ENCODE measurements around the gene CERCAM.

Gene CERCAM

DNA sequence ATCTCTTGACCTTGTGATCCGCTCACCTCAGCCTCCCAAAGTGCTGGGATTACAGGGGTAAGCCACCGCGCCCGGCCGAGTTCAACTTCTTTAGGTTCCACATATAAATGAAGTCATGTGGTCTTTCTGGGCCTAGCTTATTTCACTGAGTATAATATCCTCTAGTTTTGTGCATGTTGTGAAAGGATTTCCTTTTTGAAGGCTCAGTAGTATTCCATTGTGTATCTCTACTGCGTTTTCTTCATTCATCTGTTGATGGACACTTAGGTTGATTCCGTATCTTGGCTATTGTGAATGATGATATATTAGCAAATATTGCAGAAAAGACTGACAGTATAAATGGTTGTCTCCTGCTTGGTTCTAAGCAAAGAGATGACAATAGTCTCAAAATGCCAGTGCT is 55.2 kb downstream of the CERCAM start:
- TF ChIP-seq, protein P1, sequence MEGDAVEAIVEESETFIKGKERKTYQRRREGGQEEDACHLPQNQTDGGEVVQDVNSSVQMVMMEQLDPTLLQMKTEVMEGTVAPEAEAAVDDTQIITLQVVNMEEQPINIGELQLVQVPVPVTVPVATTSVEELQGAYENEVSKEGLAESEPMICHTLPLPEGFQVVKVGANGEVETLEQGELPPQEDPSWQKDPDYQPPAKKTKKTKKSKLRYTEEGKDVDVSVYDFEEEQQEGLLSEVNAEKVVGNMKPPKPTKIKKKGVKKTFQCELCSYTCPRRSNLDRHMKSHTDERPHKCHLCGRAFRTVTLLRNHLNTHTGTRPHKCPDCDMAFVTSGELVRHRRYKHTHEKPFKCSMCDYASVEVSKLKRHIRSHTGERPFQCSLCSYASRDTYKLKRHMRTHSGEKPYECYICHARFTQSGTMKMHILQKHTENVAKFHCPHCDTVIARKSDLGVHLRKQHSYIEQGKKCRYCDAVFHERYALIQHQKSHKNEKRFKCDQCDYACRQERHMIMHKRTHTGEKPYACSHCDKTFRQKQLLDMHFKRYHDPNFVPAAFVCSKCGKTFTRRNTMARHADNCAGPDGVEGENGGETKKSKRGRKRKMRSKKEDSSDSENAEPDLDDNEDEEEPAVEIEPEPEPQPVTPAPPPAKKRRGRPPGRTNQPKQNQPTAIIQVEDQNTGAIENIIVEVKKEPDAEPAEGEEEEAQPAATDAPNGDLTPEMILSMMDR (conservative IDR thresholded peaks at IDR 0.05; ENCODE audit: low read length) = no peak
- TF ChIP-seq EZH2phosphoT487 (IDR thresholded peaks at IDR 0.05; ENCODE audit: borderline replicate concordance) = no peak
- Histone ChIP-seq H2AFZ (ENCODE audit: low read length) (no peak overlapping the region), H3K9ac (ENCODE audit: low read depth, low read length, poor library complexity, severe bottlenecking) (no peak overlapping the region), H3K27me3 (ENCODE audit: insufficient read depth, low read length, poor library complexity, severe bottlenecking) (no peaks in the 10 kb centered on the region), H3F3A (ENCODE audit: low read depth) (no peaks in the 10 kb centered on the region), H3K9me3 (ENCODE audit: insufficient read depth, low read depth, low read length) (no peaks in the 10 kb centered on the region), H3K4me2 (ENCODE audit: low read depth, low read length, poor library complexity, severe bottlenecking) (no peak overlapping the region), H3K9me2 (replicated peaks; ENCODE audit: low read depth, low read length) (no peaks in the 10 kb centered on the region), H4K20me1 (ENCODE audit: insufficient read depth, low read length, poor library complexity, severe bottlenecking) (no peaks in the 10 kb centered on the region), H3K4me3 (ENCODE audit: low read length, poor library complexity, severe bottlenecking) (no peak overlapping the region), H3K36me3 (ENCODE audit: insufficient read depth, low read length) (peaks cover 34% of the 10 kb centered on the region; the same call in 1 of the 2 replicates), H3K79me2 (ENCODE audit: insufficient read depth, low read length) (no peaks in the 10 kb centered on the region), H3K4me1 (ENCODE audit: insufficient read depth, low read length, poor library complexity, severe bottlenecking) (no peaks in the 10 kb centered on the region)

DNA sequence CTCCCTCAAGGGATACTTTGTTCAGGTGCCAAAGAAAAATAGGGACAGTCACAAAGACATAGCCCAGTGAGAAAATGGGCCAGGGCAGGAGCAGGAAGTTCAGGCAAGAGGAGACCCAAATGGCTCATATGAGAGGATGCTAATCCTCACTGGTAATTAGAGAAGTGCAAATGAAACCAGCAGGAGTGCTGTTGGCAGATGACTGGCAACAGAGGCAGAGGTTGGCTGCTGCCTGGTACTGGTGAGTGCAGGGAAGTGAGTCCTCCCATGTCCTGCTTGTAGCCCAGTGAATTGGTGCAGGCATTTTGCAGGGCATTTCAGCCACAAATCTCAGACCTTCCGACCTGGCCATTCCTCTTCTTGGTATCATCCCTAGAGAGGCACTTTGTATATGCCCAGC is 58.6 kb downstream of the CERCAM start:
- H3K79me2 ChIP-seq (ENCODE audit: insufficient read depth, low read length) = no peaks in the 10 kb centered on the region
- H3F3A ChIP-seq (ENCODE audit: low read depth) = no peaks in the 10 kb centered on the region
- TF ChIP-seq, protein P1 (conservative IDR thresholded peaks at IDR 0.05; ENCODE audit: low read length) = no peak
- TF ChIP-seq EZH2phosphoT487 (IDR thresholded peaks at IDR 0.05; ENCODE audit: borderline replicate concordance) = no peak
- no peaks in the 10 kb centered on the region for H3K4me1 ChIP-seq (ENCODE audit: insufficient read depth, low read length, poor library complexity, severe bottlenecking)
- peaks cover 55% of the 10 kb centered on the region; the same call in 1 of the 2 replicates for H3K36me3 ChIP-seq (ENCODE audit: insufficient read depth, low read length)
- no peak overlapping the region for H2AFZ ChIP-seq (ENCODE audit: low read length)
- no peaks in the 10 kb centered on the region for H3K27me3 ChIP-seq (ENCODE audit: insufficient read depth, low read length, poor library complexity, severe bottlenecking)
- H3K4me3 ChIP-seq (ENCODE audit: low read length, poor library complexity, severe bottlenecking) = no peak overlapping the region
- no peaks in the 10 kb centered on the region for H3K9me3 ChIP-seq (ENCODE audit: insufficient read depth, low read depth, low read length)
- H3K4me2 ChIP-seq (ENCODE audit: low read depth, low read length, poor library complexity, severe bottlenecking) = no peak overlapping the region
- H4K20me1 ChIP-seq (ENCODE audit: insufficient read depth, low read length, poor library complexity, severe bottlenecking) = no peaks in the 10 kb centered on the region
- H3K9me2 ChIP-seq (replicated peaks; ENCODE audit: low read depth, low read length) = no peaks in the 10 kb centered on the region
- H3K9ac ChIP-seq (ENCODE audit: low read depth, low read length, poor library complexity, severe bottlenecking) = no peak overlapping the region

DNA sequence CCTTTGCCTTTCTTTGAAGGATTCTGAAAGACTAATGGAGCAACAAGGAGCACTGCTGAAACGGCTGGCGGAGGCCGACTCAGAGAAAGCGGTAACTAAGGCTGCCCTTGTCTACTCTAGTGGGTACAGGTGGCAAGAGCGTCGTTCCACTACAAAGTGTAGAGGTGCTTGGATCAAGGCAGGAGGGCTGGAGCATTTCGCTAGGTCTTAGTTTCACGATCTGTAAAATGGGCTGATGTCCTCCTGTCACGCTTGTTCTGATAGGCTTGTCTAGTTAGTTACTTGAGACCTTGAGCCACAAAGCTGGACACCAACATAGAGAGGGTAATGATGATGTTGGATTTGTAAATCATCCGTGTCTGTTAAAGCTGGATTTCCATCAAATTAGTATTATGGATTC is 60.9 kb downstream of the CERCAM start:
- Histone ChIP-seq H3K79me2 (ENCODE audit: insufficient read depth, low read length) (no peaks in the 10 kb centered on the region), H4K20me1 (ENCODE audit: insufficient read depth, low read length, poor library complexity, severe bottlenecking) (no peaks in the 10 kb centered on the region), H3K9me2 (replicated peaks; ENCODE audit: low read depth, low read length) (no peaks in the 10 kb centered on the region), H3K27me3 (ENCODE audit: insufficient read depth, low read length, poor library complexity, severe bottlenecking) (no peaks in the 10 kb centered on the region), H3F3A (ENCODE audit: low read depth) (no peaks in the 10 kb centered on the region), H3K36me3 (ENCODE audit: insufficient read depth, low read length) (peaks cover 64% of the 10 kb centered on the region; the same call in 1 of the 2 replicates), H3K4me1 (ENCODE audit: insufficient read depth, low read length, poor library complexity, severe bottlenecking) (no peaks in the 10 kb centered on the region), H3K9me3 (ENCODE audit: insufficient read depth, low read depth, low read length) (no peaks in the 10 kb centered on the region), H2AFZ (ENCODE audit: low read length) (no peak overlapping the region), H3K4me2 (ENCODE audit: low read depth, low read length, poor library complexity, severe bottlenecking) (no peak overlapping the region), H3K9ac (ENCODE audit: low read depth, low read length, poor library complexity, severe bottlenecking) (no peak overlapping the region), H3K4me3 (ENCODE audit: low read length, poor library complexity, severe bottlenecking) (no peak overlapping the region)
- no peak for TF ChIP-seq EZH2phosphoT487 (IDR thresholded peaks at IDR 0.05; ENCODE audit: borderline replicate concordance)
- TF ChIP-seq, protein P1 (conservative IDR thresholded peaks at IDR 0.05; ENCODE audit: low read length) = no peak
